ENCODE data around the gene TMTC1. TPM values are rescaled to one million over a fixed set of nuclear protein-coding genes. Genes with fewer than 3 reads are reported as not detected.
"Not testable (repeated sequence)": the region's sequence is repeated elsewhere in the genome, so short reads cannot be mapped to it uniquely, and the experiment has no call there.

The TMTC1 gene
- polyA plus RNA-seq, 4 donors, result 28.5 to 32.8 (median 29.7) TPM

DNA sequence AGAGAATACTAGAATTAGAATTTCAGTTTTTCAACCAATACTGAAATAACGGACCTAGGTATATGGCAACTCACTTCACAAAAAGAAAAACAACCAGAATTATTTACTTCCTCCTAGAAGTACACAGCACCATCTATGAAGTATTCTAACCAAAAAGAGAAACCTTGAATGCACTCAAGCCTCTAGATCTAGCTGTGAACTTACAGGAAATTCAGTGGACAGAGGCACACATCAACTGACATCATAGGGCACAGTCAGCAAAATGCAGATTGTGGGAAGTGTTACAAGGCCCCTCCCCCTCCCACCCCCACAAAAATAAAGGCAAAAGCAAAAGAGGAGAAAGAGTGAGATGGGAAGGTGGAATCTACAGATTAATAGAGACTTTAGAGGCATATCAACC lies 102.4 kb downstream of the TMTC1 start:
- no peak for DNase-seq (ENCODE audit: low read depth in 4 of 4, low spot score in 3 of 4)

DNA sequence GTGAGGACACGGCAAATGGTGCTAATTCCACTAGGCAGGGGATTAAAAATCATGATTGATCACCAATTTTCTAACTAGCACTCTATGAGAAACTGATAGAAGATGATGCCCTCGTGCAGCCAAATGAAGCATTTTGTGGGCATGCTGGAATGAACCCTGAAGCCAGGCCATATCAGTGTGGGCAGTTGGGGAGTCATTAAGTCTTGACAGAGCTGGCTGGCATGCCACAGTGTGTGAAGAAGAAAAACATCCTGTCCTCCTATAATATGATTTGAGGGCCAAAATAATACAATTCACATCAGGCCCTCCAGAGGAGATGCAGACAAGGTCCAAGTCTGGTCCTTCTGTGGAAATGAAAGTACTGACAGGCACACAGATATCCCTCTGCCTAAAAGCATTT lies 107.1 kb downstream of the TMTC1 start:
- DNase-seq (ENCODE audit: low read depth in 4 of 4, low spot score in 3 of 4), result no peak

DNA sequence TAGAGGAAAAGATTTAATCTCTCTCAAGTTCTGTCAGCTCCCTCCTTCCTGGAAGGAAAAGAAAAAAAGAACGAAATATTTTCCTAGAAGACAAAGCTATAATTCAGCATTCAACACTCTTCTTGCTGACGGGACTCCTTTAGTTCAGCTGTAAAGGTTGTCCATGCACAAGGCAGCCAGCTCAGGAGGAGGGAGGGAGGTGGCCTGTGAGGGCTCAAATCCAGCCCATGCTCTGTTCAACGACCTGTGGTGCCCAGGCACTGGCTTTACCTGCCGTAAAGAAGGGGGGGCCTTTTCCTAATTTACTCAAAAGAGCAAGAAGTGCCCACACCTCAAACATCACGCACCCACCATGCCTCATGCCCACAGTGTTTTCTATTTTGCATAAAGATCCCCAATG lies 109.3 kb downstream of the TMTC1 start:
- no peak for DNase-seq (ENCODE audit: low read depth in 4 of 4, low spot score in 3 of 4)

DNA sequence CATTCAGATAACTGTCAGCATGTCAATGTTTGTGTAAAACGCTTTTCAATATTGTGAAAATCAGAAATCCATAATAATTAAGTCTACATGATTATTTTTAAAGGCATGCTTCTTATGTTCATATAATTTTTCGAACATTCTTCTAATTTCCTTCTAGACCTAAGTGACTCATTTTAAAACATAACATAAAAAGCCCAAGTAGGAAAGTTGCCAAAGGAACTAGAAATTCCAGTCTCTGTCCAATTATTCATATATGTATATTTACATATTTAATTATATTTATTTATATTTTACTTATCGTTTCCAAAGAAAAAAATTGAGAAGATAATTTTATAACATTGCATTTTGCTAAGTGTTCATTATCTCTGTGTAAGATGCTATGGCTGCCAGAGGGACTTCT lies 110.4 kb downstream of the TMTC1 start:
- no peak for DNase-seq (ENCODE audit: low read depth in 4 of 4, low spot score in 3 of 4)

DNA sequence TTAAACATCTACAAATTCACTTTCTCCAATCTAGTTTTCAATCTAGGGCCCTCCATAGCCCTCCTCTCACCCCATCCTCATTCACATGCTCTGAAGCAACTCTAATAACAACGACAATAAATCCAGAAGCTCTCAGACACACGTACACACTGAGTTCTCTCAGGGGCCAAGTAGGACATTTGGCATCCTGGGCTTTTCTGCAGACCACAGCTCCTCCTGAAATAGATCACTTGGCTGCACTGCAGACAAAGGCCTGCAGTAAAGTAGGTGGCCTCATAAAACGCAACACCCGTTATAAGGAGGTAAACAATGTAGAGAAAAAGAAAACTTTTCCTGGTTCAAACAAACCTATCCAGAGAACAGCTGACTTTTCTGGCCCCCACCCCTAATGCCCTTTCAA lies 111.2 kb downstream of the TMTC1 start:
- no peak for DNase-seq (ENCODE audit: low read depth in 4 of 4, low spot score in 3 of 4)

DNA sequence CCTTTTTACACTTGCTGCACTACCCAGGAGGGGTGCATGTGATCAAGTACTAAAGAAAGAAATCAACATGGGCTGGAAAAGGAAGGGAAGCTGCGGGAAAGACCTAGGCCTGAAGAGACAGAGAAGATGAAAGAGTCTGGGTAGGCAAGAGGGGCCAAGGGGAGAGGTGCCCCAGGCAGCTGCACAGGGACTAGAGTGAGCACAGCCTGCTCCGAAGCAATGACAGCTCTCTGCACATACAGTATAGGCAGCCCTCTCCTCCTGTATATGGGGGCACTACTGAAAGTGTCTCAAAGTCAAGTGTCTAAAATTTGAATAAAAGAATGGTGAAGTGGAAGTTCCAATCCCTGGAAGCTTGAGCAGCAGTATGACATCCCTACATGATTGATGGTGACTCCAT lies 112.0 kb downstream of the TMTC1 start:
- no peak for DNase-seq (ENCODE audit: low read depth in 4 of 4, low spot score in 3 of 4)

DNA sequence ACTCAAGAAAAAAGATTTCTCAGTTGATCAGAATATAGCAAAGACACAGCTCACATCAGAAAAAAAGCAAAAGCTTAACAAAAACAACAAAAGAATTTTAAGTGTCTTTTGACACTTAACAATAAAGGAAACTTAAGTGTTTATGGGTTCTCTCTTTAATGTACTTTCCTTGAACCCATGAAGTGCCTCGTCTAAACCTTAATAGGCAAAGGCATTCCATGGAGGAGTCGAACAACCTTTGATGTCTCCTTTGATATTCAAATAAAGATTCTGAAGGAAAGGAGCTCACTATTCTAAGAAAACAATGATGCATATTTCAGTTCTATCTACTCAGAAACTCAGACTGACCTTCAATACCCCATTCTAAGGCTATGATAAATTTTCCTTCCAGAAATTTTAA lies 116.7 kb downstream of the TMTC1 start:
- no peak for DNase-seq (ENCODE audit: low read depth in 4 of 4, low spot score in 3 of 4)

DNA sequence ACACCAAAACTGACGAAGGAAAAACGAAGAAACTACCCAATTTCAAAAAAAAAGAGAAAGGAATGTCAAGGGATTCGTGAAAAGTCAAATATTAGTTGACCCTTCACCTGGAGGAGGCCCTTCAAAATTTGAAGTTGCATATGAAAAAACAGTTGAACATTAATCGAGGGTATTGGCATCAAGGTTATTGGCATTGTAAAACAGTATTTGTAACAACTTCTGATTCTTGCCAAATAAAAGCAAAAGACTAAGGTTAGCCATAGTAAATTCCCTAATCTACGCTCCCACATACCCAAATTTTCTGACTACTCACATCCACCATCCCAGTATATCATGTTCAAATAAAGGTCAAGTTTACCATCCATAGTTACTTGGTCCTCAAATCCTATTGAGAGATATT lies 118.6 kb downstream of the TMTC1 start:
- DNase-seq (ENCODE audit: low read depth in 4 of 4, low spot score in 3 of 4), result no peak

DNA sequence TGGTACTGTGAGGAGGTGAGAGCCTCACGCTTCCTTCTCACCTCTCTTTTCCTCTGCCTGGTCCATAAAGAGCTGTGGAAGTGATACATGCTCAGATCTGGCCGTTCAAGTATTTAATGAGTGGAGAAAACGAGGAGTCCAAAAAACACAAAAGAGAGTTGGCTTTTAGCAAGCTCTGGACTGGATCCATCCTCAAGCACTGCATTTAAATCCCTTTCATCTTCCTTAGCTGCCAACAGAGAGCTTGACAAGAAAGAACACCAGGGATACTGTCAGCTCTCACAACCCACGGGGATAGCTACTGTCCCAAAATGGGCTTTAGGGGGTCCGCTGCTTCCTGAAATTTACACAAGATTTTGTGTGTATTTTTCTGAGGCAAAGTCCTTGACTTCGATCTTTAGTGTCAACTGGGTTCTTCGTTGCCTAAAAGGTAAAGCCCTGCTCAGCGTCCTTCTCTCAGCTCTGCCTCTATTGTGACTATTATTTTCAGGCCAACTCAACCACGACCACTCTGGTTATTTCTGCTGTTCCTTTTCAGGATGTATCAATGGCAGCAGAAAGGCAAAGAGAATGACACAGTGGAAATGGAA lies 120.9 kb downstream of the TMTC1 start:
- no peak for DNase-seq (ENCODE audit: low read depth in 4 of 4, low spot score in 3 of 4)

DNA sequence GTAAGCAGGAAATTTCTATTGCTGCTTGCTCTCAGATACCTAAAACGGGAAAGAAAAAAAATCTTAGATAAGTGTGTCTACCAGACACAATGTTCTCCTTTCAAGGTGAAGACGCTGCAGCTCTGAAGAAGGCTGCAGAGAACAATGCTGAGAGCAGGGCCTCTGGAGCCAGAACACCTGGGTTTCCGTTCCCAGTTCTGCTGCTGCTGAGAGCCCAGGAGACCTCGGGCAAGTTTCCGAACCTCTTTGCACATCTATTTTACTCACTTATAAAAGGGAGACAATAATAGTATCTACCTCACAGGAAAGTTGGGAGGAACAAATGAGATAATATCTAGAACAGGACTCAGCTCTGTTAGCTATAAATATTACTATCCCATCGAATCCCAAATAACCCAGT lies 122.9 kb downstream of the TMTC1 start:
- no peak for DNase-seq (ENCODE audit: low read depth in 4 of 4, low spot score in 3 of 4)

DNA sequence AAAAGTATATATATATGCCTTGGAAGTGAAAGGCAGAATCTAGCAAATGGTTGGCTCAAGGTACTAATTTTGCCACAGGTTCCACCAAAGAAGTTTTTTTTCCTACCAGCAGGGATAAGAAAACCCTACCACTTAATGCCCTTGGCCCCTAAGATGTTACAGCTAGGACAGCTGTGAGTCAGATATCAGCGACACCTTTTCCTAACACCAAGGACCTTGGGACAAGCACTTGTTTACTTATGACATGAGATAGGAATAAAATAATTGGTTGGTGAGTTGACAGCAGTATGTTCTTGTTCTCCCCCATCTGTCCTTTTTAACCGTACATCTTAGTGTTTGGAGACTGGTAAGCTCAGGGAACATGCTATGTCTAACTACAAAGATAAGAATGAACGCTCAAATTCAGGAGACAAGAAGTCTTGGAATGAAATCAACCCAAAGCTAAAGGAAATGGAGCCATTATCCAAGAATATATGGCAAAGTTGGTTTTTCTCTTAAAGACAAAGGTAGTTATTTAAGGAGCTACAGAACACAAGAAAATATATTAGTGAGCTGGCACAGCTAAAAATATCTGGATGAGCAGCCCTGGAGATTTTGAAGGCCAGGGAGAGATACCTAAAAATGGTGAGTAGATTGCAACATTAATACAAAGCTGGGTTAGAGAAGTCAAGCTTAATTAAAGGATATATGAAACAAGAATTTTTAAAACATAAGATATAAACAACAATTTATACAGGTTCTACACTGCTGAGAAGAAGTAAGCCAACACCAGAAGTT lies 126.8 kb downstream of the TMTC1 start:
- no peak for DNase-seq (ENCODE audit: low read depth in 4 of 4, low spot score in 3 of 4)

DNA sequence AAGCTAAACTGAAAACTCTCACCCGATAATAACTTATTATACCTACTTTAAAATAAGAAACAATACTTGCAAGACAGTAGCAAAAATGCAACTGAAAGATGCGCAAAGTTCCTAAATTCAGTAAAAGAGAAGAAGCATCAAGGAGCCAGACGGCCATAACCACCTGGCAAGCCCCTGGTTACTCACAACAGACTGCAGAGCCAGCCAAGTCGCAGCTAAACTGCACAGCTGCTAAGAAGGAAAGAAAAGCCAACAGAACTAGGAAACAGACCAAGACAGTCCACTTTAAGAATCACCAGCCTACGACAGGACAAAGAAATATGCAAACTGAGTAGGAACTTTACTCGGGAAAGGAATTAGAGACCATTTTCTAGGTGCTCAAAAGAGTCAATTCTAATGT lies 127.9 kb downstream of the TMTC1 start:
- DNase-seq (ENCODE audit: low read depth in 4 of 4, low spot score in 3 of 4), result no peak

DNA sequence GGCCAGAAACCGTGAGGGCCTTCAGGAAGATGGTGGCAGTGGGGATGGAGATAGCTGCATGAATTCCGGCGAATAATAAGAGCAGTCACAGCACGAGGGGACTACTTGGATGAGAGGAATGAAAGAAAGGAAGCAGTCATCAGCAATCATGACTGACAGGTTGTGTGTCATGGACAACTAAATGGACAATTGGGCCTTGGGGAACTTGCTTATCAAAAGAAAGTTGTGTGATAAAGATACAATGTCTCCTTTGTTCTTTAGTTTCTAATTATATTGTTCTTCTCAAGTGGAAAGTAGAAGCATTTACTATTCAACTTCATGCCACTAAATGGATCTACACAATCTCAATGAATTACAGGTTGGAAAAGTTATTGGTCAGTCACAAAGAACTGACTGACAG lies 130.5 kb downstream of the TMTC1 start:
- DNase-seq (ENCODE audit: low read depth in 4 of 4, low spot score in 3 of 4), result no peak

DNA sequence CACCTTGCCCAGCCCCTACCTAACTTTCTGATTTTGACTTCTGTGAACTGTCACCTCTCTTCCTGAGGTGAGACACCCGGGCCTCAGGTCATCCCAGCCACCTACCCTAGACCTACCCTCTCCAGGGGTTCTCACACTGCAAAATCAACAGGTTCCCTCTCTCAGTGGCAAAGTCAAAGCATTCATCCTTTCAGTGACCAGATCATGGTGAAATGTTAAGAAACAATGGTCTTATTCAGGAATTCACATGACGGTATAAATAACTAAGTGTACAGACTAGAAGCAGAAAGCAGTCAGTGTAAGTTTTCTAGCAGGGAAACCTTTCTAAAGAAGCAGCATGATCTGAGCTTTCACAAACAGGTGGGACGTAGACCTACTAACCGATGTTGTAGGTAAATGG lies 133.4 kb downstream of the TMTC1 start:
- no peak for DNase-seq (ENCODE audit: low read depth in 4 of 4, low spot score in 3 of 4)

DNA sequence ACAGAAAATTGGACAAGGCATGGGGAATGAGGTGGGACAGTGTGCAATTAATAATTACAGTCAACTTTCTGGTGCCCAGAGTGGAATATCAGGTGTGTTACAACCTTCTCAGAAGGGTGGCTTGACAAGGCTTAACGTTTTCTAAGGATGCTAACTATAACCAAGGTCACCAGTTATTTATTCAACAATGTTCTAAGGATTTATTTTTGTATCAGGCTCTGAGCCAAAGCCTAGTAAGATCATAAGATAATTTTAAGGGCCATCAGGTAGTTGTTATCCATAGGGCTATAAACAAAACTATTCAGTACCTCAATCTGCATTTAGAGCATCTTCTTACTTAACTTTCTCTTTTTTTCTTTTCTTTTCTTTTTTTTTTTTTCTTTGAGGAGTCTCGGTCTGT lies 134.0 kb downstream of the TMTC1 start:
- no peak for DNase-seq (ENCODE audit: low read depth in 4 of 4, low spot score in 3 of 4)

DNA sequence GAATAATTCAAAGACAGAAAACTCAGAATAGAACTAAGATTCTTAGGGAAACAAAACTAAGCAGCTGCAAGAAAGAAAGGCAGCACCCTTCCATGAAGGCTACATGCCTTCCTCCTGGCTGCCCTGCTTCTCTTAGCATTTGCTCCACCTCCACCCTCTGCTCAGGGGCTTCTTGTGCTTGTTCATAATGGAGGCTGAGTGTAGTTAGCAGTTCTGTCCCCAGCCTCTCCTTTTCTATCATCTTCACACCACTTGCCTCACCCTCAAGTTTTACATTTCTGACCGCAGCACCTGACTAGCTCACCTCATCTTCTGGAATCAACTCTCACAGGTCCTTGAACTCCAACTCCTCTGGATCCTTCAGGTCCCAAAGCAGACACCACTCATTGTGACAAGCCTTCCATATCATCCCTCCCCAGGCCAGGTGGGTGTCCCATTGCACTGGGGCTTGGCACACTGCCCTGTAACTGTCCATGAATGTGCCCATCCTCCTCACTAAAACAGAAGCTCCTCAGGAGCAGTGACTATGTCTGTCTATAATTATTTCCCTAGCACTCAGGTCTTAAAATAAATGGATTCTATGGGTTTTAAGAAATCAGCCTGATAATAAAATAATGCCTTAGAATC lies 139.1 kb downstream of the TMTC1 start:
- no peak for DNase-seq (ENCODE audit: low read depth in 4 of 4, low spot score in 3 of 4)

DNA sequence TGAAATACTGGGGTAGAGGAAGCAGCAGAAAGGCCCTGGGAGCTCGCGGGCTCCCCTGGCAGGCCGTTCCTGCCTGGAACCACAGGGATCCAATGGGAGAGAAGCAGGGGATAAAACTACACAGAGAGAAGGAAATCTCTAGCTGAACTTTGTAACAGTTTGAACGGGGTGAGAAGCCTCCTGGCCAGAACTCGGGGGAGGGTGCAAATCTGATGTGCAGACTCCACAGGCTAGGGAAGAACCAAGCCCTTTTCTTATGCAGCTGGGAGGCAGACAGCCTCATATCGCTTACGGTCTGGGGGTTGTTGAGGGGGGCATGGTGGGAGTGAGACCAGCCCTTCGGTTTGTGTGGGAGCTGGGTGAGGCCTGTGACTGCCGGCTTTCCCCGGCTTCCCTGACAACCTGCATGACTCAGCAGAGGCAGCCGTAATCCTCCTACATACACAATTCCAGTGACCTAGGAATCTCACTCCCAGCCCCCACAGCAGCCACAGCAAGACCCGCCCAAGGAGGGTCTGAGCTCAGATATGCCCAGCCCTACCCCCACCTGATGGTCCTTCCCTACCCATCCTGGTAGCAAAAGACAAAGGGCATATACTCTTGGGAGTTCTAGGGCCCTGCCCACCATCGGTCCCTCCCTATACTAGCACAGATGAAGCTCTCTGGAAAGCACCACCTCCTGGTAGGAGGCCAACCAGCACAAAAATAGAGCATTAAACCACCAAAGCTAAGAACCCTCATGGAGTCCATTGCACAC lies 143.0 kb downstream of the TMTC1 start:
- no peak for DNase-seq (ENCODE audit: low read depth in 4 of 4, low spot score in 3 of 4)

DNA sequence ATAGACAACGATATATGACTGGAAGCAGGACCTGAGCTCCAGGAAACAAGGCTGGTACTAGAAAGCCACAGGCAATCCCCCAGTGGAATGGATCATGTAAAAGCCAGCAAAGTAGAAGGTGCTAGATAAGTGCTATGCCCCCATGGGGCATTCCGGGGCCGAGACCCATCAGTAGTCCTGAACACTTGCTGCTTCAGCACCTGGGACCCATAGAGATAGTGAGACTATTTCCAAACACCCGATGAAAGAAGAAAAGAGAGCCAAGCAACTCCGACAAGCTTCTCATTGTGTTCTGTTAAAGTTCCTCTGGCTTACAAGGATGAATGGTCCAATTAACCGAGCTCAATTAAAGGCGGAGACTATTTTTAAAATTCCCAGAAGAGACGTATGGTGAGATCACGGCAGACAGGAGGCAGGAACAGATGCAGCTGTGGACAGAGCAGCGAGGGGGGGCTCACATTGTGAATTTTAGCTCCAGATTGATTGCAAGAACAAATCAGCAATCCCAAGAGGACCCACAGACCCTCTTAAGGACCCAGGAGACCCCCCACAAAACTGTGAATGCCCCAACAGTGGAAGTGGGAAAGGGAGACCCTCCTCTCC lies 143.7 kb downstream of the TMTC1 start:
- no peak for DNase-seq (ENCODE audit: low read depth in 4 of 4, low spot score in 3 of 4)

DNA sequence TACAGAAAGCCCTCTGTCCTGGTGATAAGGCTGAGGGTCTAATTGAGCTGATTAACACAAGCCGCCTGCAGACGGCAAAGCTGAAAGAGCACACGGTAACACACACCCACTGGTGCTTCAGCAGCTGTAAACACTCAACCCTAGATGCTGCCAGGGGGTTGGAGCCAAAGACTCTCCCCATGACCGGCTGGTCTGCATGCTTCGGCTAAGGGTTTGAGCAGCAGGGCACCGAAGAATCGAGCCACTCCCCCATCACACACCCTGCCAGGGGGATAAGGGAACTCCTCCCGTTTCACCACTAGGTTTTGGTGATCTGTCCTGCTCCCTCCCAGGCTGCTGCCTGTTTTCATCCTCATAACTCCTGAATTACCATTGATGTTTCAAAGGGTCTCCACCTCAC lies 145.2 kb downstream of the TMTC1 start:
- no peak for DNase-seq (ENCODE audit: low read depth in 4 of 4, low spot score in 3 of 4)

DNA sequence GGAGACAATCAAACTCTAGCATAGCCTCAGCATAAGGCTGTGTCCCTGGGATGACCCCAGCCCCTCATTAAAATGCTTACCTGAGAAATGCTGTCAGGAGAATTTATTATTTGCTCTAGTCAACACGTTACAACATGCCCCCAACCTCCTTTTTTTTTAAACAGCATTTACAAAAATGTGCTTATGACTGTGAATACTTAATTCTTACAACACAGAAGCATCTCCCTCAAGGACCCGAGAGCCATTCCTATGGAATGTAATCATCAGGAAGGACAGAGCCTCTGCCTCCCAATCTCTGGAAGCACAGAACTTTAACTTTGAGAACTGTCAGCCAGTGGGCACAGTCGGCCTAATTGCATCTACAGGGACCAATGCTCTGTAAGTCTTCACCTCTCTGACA lies 149.7 kb downstream of the TMTC1 start:
- DNase-seq (ENCODE audit: low read depth in 4 of 4, low spot score in 3 of 4), result no peak

DNA sequence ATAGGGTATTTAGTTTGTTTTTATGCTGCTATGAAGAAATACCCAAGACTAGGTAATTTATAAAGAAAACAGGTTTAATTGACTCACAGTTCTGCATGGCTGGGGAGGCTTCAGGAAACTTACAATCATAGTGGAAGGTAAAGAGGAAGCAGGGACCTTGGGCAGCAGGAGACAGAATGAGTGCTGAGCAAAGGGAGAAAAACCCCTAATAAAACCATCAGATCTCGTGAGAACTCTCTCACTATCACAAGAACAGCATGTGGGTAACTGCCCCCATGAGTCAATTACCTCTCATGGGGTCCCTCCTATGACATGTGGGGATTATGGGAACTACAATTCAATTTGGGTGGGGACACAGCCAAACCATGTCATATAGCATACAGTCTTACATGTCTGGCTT lies 153.6 kb downstream of the TMTC1 start:
- not testable (repeated sequence) for DNase-seq (ENCODE audit: low read depth in 4 of 4, low spot score in 3 of 4)

Measured in right renal pelvis (tissue), 4 donors.